COLO668 (cell line): Measurements from ENCODE around the gene TC2N.
"Not testable (repeated sequence)": the region's sequence is repeated elsewhere in the genome, so short reads cannot be mapped to it uniquely, and the experiment has no call there.

Source experiments
- DNase-seq: peaks from one replicate; lab custom pipeline; 2025; ENCODE audit not compliant: unreplicated experiment; lab: John Stamatoyannopoulos, UW

The TC2N gene

DNA sequence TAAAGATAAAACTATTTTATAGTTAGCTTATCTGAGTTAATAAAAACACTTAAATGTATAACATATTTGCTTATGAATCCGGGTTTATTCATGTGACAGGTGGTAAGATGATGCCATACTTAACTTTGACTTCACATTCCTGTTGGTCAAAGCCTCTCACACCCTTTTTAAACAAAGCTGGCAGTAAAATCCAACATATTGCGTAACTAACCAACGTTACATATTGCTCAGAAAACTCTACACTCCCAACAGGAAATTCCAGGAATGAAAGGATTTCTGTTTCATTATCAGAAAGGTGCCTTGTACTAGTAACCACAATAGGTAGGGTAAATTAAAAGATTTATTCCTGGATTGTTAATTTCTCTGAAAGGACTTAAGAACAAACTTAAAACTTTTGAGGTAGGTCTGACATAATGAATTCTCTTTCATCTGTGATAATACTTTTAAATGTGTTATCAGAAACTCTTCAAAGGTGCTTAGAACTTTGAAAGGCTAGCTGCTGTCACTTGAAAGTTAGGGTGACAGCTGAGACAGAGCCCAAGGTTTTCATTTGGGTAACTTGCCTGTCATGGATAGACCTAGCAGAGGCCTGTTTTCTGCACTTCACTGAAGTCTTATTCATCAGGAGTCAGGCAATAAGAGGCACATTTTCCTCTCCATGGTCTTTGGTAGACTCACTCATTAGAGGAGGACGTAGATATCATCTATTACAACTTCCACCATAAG lies 111.6 kb downstream of the TC2N start:
- no peak for DNase-seq

DNA sequence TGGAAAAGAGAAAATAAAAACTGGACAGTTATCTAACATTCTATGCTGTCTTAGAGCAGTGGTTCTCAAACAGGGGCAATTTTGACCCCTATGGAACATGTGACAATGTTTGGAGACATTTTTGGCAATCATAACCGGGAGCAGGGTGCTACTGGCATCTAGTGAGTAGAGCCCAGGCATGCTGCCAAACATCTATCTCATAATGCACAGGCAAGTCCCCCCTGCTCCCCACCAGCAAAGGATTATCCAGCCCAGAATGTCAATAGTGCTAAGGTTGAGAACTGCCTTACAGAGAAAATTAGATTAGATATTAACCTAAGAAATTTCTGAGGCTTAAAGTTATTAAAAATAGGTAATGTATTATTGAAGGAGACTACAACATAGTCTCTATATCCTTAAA lies 112.5 kb downstream of the TC2N start:
- no peak for DNase-seq

DNA sequence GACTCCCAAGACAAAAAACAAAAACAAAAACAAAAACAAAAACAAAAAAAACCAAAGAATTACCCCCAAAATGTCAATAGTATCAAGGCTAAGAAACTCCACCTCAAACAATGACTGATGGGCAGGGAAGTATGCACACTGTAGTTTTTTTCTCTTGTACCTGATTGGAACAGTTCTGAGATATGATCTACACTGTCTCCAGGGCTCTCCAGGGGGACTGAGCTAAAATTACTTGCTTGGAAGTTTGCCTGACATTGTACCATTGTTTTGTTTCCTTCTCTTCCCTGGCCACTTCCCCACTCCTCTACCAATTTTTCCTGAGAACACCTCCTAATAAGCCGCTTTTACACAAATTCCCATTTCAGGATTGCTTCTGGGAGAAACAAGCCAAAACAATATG lies 113.2 kb downstream of the TC2N start:
- no peak for DNase-seq

DNA sequence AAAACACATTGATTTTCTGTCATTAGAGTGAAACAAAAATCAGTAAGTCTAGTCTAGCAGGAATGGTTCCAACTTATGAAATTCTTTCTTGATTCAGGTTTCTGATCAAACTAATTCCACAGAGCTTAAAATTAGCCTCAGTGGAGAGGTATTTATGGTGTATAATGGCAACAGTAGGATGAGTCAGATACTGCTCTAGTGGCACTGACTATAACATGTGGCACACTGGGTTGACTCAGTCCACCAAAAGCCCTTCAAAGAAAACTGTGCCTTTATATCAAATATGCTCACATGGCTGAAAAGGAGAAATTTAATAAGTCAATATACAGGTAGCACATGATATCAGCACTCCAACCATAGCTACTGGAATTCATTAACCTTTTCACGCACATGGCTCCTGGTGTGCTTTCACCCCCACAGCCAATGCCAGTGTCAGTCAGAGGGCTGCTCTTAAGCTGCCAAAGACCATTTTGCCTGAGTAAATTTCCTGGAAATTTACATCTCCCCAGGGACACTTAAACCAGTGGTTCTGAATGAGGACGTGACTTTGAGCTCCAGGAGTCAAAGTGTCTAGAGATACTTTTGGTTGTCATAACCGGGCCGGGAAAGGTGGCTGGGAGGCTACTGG lies 113.7 kb downstream of the TC2N start:
- no peak for DNase-seq

DNA sequence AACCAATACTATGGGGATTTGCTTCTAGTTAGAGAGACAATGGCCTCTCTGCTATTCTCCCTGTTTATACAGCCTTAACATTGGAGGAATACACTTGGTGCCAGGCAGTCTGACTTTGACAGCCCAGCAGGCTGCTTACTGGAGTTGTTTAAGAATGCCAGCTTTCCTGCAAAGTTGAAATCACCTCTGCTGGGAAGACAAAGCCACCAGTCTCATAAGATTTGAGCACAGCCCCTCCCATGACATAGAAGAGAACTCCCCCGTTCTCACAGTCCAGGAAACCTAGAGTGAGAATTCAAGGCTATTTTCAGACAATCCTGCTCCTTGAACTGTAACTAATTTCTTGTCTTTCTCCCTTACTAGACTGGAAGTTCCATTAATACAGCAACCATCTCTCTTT lies 114.4 kb downstream of the TC2N start:
- no peak for DNase-seq

DNA sequence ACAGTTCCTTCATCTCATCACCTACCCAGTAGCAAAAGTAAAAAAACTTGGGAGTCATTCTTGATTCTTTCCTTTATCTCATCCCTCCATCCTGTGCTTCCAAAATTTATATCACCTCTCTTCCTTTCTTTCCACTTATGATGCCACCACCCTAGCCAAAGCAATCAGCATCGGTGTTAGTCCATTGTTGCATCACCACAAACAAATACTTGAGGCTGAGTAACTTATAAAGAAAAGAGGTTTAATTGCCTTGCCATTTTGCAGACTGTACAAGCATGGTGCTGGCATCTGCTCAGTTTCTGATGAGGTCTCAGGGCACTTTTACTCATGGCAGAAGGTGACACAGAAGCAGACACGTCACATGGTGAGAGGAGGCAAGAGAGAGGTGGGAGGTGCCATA lies 115.6 kb downstream of the TC2N start:
- DNase-seq = no peak

DNA sequence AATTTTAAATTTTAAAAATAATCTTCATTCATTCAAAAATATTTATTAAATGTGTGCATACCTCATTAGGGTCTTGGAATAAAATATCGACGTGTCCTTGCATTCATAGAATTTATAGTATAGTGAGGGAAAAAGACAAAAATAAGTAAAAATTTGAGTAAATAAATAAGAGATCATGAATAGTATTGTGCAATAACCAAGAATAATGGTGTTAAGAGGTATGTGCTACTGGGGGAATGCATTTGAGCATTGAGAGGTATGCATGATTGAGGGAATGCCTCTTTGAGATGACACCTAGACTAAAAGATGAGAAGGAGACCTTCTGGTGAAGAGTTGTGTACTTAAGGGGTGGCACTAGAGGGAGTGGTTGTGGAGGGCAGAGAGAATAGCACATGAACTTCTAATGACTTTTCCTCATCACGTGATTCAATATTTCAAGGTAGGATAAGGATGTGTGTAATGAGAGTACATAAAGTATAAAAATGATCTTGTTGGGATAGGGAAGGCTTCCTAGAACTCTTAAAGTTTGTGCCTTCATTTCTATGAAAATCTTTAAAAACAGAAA lies 116.6 kb downstream of the TC2N start:
- no peak for DNase-seq

DNA sequence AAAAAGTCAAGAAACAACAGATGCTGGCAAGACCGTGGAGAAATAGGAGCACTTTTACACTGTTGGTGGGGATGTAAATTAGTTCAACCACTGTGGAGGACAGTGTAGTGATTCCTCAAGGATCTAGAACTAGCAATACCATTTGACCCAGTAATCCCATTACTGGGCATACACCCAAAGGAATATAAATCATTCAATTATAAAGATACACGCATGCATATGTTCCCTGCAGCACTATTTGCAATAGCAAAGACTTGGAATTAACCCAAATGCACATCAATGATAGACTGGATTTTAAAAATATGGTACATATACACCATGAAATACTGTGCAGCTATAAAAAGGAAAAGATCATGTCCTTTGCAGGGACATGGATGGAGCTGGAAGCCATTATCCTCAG lies 117.5 kb downstream of the TC2N start:
- DNase-seq = no peak

DNA sequence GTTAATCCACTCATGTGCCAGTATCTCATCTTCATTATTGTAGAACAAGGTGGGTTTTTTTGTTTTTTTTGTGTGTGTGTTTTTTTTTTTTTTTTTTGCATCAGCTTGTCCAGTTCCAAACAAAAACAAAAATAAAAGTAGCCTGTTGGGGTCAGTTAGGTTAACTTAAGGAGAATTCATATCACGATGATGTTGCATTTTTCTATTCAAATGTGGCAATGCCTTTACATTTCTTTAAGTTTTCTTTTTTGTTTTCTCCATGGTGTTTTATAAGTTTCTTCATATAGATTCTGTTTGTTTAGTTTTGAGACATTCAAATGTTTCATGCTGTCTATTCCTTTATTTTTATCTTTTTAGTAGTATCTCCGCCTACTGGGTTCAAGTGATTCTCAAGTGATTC lies 119.3 kb downstream of the TC2N start:
- no peak for DNase-seq

DNA sequence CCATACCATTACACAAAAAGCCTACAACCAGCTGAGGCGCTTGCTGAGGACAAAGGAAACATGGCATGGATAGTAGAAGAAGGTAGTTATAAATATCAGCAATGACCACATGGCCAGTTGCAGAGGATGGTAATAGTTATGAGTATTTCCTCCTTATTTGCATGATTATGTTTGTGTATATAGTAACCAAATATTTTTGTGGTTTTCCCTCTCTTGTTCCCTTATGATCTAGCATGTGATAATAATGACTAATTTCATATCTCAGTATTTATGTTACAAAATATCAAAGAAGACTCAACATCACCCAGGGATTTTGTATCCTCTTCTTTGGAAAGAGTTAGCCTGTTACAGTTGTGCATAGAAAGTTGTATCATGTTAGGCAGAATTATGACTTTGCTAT lies 122.0 kb downstream of the TC2N start:
- DNase-seq = no peak

DNA sequence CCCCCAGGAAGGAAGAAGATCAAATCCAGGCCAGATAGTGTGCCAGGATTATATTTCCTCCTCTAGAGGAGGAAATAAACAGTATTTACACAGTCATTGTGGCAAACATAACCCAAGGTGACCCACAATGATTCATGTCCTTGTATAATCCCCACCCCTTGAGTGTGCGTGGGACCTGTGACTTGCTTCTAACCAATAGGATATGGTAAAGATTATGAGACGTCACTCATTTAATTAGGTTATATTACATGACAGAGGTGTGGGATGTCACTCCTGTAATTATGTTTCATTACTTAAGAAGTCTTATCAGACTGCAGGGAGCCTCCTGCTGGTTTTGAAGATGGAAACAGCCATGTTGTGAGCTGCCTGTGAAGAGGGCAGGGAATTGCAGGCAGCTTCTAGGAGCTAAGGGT lies 123.3 kb downstream of the TC2N start:
- peak; percentile 13 for DNase-seq

DNA sequence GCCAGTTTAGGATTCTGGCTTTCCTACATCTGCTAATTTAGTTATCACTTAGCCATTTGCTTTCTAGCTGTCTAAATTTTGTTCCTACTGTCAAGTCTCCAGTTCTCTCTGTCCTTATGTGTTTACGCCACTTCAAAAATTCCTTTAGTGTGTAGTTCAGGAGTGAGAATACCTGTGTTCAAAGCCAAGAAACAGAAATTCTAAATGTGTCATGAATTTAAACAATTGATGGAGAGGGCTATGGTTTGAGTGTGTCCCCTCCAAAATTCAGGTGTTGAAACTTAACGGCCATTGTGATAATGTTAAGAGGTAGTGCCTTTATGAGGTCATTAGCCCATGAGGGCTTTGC lies 124.1 kb downstream of the TC2N start:
- DNase-seq = no peak

DNA sequence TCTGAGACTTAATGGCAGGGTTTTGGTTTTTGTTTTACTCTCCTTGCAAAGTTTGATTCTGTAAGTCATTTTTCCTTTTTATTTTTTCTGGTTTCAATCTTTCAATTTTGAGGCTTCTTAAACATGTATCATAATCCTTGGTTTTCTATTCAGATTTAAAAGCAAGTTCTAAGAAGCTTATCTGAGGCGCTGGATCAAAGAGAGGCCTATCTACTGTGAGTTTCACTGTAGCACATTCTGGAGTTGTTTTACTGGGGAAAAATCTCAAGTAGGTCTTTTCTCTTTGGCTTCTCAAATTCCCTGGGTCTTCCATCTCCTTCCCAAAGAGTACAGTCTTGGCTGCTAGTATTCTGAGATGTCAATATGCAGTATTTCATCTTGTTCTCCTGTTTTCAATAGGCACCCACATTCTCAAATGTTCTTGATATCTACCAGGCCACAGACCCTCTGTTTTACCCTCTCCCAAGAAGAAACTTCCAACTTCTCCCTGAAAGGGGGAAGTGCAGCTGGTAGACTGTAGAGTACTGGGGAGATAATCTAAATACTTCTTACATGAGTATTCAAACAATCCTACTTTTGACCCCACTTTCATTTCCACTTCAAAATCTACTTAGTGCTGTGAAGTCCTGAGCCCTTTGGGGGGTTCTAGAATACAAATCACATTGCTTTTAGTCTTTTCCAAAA lies 124.6 kb downstream of the TC2N start:
- DNase-seq = no peak

DNA sequence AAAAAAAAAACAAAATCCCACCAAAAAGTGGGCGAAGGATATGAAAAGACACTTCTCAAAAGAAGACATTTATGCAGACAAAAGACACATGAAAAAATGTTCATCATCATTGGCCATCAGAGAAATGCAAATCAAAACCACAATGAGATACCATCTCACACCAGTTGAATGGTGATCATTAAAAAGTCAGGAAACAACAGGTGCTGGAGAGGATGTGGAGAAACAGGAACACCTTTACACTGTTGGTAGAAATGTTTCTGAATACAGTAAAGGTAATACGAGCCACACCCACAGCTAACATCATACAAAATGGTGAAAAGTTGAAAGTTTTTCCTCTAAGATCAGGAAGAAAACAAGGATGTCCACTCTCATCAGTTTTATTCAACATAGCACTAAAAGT lies 127.5 kb downstream of the TC2N start:
- not testable (repeated sequence) for DNase-seq

DNA sequence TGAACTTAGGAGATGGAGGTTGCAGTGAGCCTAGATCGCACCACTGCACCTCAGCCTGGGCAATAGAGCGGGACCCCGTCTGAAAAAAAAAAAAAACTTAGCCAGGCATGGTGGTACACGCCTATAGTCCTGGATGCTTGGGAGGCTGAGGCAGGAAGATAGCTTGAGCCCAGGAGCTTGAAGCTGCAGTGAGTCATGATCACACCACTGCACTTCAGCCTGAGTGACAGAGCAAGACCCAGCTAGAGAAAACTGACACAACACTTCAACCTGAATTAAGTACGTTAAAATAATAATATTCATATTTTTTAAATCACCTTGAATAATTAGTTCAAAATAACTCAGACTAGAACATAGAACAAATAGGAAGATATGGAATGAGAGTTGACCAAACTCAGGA lies 129.7 kb downstream of the TC2N start:
- no peak for DNase-seq

DNA sequence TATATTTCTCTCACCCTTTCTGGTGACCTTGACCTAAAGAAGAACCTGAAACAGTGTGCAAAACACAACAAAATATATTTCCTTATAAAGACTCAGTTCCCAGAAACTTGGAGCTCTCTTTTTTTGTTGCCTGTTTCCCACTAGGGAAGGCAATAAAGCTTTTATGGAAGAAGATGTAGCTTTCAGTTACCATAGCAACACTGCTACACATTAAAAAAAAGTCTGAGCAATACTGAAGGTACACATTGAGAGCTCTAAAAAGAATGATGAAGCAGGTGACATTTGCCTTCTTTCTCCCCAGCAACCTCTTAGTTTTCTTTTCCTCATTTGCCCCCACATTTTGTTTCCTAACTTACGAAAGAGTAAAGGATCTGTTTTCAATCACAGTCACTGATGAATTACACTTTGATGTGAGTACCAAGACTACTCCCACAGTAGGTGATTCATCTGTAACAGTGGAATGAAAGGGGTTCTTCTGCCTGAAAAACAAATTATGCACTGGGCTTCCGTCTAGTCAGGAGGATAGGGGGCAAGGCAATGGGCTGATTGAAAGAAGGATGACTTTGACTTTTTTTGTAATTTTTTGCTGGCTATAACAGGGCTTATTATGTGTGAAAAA lies 134.4 kb downstream of the TC2N start:
- no peak for DNase-seq

DNA sequence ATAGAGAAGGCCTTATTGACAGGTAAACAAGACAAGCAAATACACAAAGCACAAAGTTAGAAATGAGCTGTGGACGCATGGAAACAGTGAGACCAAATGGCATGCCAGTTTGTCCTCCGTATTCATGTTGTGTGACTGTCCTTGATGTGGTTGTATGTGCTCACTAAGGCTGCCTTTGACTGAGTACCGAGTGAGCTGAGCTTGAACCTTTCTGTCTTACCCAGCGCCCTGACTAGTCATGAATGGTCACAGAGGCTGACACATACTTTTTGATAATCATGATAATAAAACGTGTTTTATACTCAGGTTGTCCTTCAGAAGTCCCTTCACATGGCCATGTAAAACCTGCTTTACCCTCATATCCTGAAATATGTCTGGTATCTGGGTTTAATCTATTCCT lies 134.9 kb downstream of the TC2N start:
- no peak for DNase-seq

DNA sequence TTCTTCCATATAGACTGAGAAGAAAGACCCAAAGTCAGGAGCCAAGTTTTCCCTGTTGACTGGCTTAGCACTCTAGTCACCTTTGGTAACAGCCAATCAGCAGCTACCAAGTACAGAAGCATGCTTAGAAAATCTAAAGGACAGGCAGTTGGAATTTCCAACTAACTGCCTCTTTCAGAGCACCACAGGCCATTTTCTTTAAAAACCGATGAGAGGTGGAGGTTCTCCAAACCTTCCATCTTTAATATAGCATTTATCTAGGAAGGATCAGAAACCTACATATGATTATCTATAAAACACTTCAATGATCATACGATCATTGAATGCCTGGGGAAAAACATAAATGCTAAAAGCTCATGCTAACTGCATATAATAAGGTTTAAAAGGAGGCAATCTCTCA lies 135.3 kb downstream of the TC2N start, which contains the start of gene CATSPERB:
CATSPERB (minus strand) TSS at position 101 of the 400 bp plus-strand sequence. CDS start 2,607 bp downstream, outside the sequence.
- DNase-seq = no peak

DNA sequence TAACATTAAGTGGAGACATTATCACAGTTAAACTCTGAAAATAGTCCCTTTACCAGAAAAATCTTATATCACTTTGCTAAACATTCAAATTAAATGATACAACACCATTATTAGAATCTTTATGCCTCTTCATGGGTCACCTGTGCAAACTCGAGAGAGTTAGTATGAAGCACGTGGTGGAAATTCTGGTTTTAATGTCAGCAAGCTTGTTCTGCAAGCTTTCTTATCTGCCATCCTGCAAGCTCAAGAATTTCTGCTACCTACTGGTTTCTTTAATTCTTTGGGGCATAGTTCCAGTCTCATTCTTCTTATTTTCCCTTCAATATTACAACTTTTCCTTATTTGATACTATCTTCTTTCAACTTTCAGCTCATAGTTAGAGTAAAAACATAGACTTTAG lies 136.3 kb downstream of the TC2N start:
- no peak for DNase-seq

DNA sequence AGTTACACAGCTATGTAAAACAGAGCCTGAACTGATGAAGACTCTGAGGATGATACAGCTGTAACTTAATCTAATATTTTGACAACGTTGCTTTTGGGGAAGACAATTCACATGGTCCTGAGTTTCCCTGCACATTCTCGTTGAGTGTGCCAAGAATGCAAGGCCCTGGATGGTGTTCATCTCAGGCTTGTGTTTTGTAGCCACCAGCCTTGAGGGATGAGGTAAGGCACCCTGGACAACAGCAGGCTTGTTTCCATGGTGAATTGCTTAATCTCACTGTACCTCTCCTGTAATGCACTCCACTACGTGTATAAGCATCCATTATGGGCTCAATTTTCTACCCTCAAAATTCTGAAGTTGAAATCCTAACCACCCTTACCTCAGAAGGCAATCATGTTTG lies 137.6 kb downstream of the TC2N start:
- no peak for DNase-seq
